DND-41 (cell line): Measurements from ENCODE around the gene TCEANC2.

ENCODE experiments used
- CTCF ChIP-seq: IDR thresholded peaks from 2 replicates; pipeline ENCODE4 v1.5.1; 2012; ENCODE audit warnings: borderline replicate concordance, low read length, moderate library complexity, mild to moderate bottlenecking; ENCODE audit not compliant: poor library complexity, severe bottlenecking; ENCODE audit errors: extremely low read depth
- EZH2 ChIP-seq: IDR thresholded peaks from 3 replicates; pipeline ENCODE4 v1.6.1; 2012; ENCODE audit warnings: borderline replicate concordance, low read depth, mild to moderate bottlenecking, moderate library complexity, low read length, inconsistent platforms; ENCODE audit not compliant: severe bottlenecking

- TF ChIP-seq EZH2 (no peak), CTCF (no peak)
Observed at GRCh38 chr1:54084794-54085193, 31.4 kb downstream of the TCEANC2 start.
